Measurements from ENCODE around the gene TLCD3B.

DNA sequence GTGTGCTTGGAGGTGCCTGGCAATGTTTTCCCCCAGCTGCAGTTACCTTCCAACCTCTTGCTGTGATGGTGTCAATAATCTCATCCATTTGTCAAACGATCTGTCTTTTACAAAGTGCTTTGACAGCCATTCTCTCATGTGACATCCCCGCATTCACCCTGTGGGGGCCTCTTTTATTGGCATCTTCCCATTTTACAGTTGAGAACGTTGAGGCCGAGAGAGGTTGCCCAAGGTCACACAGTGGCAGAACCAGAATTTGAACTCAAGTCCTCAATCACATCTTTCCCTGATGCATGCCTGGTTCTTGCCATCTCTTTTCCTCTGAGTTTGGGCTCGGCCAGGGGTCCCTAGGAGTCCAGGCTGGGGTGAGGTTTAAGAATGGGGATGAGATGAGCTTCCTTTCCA is 55.9 kb downstream of the TLCD3B start:
- TF ChIP-seq, protein P1, sequence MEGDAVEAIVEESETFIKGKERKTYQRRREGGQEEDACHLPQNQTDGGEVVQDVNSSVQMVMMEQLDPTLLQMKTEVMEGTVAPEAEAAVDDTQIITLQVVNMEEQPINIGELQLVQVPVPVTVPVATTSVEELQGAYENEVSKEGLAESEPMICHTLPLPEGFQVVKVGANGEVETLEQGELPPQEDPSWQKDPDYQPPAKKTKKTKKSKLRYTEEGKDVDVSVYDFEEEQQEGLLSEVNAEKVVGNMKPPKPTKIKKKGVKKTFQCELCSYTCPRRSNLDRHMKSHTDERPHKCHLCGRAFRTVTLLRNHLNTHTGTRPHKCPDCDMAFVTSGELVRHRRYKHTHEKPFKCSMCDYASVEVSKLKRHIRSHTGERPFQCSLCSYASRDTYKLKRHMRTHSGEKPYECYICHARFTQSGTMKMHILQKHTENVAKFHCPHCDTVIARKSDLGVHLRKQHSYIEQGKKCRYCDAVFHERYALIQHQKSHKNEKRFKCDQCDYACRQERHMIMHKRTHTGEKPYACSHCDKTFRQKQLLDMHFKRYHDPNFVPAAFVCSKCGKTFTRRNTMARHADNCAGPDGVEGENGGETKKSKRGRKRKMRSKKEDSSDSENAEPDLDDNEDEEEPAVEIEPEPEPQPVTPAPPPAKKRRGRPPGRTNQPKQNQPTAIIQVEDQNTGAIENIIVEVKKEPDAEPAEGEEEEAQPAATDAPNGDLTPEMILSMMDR (IDR thresholded peaks at IDR 0.05; ENCODE audit: insufficient read depth, low read length): no peak
- TF ChIP-seq POLR2AphosphoS5 (IDR thresholded peaks at IDR 0.05; ENCODE audit: low read depth): no peak
- TF ChIP-seq, protein P2, sequence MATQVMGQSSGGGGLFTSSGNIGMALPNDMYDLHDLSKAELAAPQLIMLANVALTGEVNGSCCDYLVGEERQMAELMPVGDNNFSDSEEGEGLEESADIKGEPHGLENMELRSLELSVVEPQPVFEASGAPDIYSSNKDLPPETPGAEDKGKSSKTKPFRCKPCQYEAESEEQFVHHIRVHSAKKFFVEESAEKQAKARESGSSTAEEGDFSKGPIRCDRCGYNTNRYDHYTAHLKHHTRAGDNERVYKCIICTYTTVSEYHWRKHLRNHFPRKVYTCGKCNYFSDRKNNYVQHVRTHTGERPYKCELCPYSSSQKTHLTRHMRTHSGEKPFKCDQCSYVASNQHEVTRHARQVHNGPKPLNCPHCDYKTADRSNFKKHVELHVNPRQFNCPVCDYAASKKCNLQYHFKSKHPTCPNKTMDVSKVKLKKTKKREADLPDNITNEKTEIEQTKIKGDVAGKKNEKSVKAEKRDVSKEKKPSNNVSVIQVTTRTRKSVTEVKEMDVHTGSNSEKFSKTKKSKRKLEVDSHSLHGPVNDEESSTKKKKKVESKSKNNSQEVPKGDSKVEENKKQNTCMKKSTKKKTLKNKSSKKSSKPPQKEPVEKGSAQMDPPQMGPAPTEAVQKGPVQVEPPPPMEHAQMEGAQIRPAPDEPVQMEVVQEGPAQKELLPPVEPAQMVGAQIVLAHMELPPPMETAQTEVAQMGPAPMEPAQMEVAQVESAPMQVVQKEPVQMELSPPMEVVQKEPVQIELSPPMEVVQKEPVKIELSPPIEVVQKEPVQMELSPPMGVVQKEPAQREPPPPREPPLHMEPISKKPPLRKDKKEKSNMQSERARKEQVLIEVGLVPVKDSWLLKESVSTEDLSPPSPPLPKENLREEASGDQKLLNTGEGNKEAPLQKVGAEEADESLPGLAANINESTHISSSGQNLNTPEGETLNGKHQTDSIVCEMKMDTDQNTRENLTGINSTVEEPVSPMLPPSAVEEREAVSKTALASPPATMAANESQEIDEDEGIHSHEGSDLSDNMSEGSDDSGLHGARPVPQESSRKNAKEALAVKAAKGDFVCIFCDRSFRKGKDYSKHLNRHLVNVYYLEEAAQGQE (IDR thresholded peaks at IDR 0.05; ENCODE audit: insufficient replicate concordance, low read depth): no peak

Measured in HL-60 (cell line).